Astrocyte (in vitro differentiated cells and primary cell): ENCODE measurements around the gene SLC39A2.

ENCODE experiments used
- EZH2 ChIP-seq: IDR thresholded peaks from 2 replicates; pipeline ENCODE4 v1.6.1; 2012; ENCODE audit warnings: mild to moderate bottlenecking, low read length, inconsistent platforms; ENCODE audit not compliant: insufficient read depth
- TF ChIP-seq, protein P1 (sequence below): IDR thresholded peaks from 2 replicates; pipeline ENCODE4 v1.5.1; 2011; ENCODE audit warnings: low read depth, mild to moderate bottlenecking, inconsistent platforms, low read length, moderate library complexity; ENCODE audit not compliant: insufficient read depth

DNA sequence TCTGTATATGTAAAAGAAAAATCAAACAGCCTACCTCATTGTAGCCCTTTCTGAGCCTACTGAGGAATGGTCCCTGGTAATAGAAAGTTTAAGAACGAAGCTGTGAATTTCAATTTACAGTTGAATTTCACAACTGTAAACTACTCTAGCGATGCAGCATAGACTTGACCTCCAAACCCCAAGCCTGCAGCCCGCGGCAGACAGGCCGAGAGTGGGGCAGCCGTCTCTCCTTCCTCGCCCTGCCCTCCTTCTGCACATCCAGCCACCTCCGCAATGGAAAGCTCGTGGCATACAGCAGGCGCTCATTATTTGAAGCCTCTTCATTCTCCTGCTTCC is 28.5 kb upstream of the SLC39A2 start:
- TF ChIP-seq EZH2, result no peak
- TF ChIP-seq, protein P1, sequence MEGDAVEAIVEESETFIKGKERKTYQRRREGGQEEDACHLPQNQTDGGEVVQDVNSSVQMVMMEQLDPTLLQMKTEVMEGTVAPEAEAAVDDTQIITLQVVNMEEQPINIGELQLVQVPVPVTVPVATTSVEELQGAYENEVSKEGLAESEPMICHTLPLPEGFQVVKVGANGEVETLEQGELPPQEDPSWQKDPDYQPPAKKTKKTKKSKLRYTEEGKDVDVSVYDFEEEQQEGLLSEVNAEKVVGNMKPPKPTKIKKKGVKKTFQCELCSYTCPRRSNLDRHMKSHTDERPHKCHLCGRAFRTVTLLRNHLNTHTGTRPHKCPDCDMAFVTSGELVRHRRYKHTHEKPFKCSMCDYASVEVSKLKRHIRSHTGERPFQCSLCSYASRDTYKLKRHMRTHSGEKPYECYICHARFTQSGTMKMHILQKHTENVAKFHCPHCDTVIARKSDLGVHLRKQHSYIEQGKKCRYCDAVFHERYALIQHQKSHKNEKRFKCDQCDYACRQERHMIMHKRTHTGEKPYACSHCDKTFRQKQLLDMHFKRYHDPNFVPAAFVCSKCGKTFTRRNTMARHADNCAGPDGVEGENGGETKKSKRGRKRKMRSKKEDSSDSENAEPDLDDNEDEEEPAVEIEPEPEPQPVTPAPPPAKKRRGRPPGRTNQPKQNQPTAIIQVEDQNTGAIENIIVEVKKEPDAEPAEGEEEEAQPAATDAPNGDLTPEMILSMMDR, result no peak
